ENCODE results near the gene B4GALT3.

The B4GALT3 gene

DNA sequence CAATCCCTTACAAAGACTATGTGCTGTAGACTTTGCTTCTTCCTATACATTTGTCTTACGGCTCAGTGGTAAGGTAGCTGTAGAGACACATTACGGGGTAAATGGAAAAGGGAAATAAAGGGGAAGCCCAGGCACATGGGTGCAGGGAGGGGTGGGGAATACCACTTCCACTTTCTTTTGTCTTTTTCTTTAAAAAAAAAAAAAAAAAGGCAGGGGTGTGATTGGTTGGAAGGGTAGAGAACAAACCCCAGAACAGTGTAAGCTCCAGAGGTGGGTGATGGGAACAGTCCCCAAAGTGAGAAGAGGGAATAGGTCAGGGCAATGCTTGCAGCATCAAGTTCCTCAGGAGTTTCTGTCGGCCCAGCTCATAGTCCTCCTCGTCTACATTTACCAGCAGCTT lies 55.5 kb downstream of the B4GALT3 start:
- no peak for DNase-seq
